ENCODE measurements around the gene IL32.
A peak's percentile ranks its signal among the peaks of the same experiment; 100 is the strongest.

The IL32 gene

DNA sequence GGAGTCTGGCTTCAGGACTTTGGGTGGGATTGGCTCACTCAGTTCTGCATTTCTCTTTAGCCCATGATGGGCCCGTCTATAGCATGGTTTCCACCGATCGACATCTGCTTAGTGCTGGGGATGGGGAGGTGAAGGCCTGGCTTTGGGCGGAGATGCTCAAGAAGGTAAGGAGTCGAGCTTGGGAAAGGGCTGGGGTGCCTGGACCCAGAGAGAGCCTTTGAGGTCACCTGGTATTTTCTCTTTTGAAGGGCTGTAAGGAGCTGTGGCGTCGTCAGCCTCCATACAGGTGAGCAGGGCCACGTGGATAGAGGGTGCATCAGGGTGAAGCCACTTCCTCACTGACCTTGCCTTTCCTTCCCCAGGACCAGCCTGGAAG, 39.4 kb upstream of the IL32 start:
- no peak for TF ChIP-seq POLR2AphosphoS5 (IDR thresholded peaks at IDR 0.05; ENCODE audit: low read depth, low read length)
- TF ChIP-seq, protein P1, sequence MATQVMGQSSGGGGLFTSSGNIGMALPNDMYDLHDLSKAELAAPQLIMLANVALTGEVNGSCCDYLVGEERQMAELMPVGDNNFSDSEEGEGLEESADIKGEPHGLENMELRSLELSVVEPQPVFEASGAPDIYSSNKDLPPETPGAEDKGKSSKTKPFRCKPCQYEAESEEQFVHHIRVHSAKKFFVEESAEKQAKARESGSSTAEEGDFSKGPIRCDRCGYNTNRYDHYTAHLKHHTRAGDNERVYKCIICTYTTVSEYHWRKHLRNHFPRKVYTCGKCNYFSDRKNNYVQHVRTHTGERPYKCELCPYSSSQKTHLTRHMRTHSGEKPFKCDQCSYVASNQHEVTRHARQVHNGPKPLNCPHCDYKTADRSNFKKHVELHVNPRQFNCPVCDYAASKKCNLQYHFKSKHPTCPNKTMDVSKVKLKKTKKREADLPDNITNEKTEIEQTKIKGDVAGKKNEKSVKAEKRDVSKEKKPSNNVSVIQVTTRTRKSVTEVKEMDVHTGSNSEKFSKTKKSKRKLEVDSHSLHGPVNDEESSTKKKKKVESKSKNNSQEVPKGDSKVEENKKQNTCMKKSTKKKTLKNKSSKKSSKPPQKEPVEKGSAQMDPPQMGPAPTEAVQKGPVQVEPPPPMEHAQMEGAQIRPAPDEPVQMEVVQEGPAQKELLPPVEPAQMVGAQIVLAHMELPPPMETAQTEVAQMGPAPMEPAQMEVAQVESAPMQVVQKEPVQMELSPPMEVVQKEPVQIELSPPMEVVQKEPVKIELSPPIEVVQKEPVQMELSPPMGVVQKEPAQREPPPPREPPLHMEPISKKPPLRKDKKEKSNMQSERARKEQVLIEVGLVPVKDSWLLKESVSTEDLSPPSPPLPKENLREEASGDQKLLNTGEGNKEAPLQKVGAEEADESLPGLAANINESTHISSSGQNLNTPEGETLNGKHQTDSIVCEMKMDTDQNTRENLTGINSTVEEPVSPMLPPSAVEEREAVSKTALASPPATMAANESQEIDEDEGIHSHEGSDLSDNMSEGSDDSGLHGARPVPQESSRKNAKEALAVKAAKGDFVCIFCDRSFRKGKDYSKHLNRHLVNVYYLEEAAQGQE (IDR thresholded peaks at IDR 0.05; ENCODE audit: insufficient read depth in 1 of 2, low read depth in 2 of 2, low read length in 2 of 2): no peak
- TF ChIP-seq TAF1 (IDR thresholded peaks at IDR 0.05; ENCODE audit: borderline replicate concordance, insufficient read depth, low read length): no peak
- TF ChIP-seq SIN3A (IDR thresholded peaks at IDR 0.05; ENCODE audit: borderline replicate concordance, insufficient read depth, low read length): no peak
- TF ChIP-seq FOXP2 (optimal IDR thresholded peaks at IDR 0.05; ENCODE audit: borderline replicate concordance, extremely low read depth, extremely low read length, insufficient read depth): no peak

DNA sequence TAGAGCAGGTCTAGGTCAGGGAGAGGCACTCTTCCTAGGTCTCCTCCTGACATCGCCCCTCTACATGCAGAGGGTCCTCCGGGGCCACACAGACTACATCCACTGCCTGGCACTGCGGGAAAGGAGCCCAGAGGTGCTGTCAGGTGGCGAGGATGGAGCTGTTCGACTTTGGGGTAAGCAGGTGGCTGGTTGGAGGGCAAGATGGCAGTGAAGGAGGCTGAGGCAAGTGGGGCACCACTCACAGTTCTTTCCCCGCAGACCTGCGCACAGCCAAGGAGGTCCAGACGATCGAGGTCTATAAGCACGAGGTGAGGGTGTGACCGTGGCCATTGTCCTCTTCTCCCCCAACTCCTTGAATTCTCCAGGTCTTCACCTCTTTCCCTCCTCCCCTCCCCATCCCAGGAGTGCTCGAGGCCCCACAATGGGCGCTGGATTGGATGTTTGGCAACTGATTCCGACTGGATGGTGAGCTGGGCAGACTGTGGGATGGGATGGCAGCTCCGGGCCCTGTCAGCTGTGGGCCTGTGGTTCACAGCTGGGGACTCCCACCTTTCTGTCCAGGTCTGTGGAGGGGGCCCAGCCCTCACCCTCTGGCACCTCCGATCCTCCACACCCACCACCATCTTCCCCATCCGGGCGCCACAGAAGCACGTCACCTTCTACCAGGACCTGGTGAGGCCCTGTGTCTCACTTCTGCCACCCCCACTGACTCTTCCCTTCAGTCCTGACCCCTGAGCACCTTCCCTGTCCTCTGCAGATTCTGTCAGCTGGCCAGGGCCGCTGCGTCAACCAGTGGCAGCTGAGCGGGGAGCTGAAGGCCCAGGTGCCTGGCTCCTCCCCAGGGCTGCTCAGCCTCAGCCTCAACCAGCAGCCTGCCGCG, 38.6 kb upstream of the IL32 start:
- TF ChIP-seq POLR2AphosphoS5 (IDR thresholded peaks at IDR 0.05; ENCODE audit: low read depth, low read length): no peak
- TF ChIP-seq FOXP2 (optimal IDR thresholded peaks at IDR 0.05; ENCODE audit: borderline replicate concordance, extremely low read depth, extremely low read length, insufficient read depth): no peak
- no peak for TF ChIP-seq TAF1 (IDR thresholded peaks at IDR 0.05; ENCODE audit: borderline replicate concordance, insufficient read depth, low read length)
- TF ChIP-seq, protein P1 (IDR thresholded peaks at IDR 0.05; ENCODE audit: insufficient read depth in 1 of 2, low read depth in 2 of 2, low read length in 2 of 2): no peak
- no peak for TF ChIP-seq SIN3A (IDR thresholded peaks at IDR 0.05; ENCODE audit: borderline replicate concordance, insufficient read depth, low read length)

DNA sequence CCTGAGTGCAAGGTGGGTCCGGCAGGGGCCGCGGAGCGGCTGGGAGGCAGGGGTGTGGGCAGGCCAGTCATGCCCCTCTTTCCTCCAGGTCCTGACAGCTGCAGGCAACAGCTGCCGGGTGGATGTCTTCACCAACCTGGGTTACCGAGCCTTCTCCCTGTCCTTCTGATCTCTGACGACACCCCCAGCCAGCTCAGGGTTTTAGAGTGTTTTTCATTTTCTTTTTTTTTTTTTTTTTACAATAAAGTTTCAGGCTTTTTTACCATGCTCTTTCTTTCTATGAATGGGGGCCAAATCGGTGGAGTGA, 38.0 kb upstream of the IL32 start:
- TF ChIP-seq TAF1 (IDR thresholded peaks at IDR 0.05; ENCODE audit: borderline replicate concordance, insufficient read depth, low read length): no peak
- no peak for TF ChIP-seq POLR2AphosphoS5 (IDR thresholded peaks at IDR 0.05; ENCODE audit: low read depth, low read length)
- TF ChIP-seq, protein P1 (IDR thresholded peaks at IDR 0.05; ENCODE audit: insufficient read depth in 1 of 2, low read depth in 2 of 2, low read length in 2 of 2): no peak
- TF ChIP-seq FOXP2 (optimal IDR thresholded peaks at IDR 0.05; ENCODE audit: borderline replicate concordance, extremely low read depth, extremely low read length, insufficient read depth): no peak
- no peak for TF ChIP-seq SIN3A (IDR thresholded peaks at IDR 0.05; ENCODE audit: borderline replicate concordance, insufficient read depth, low read length)

DNA sequence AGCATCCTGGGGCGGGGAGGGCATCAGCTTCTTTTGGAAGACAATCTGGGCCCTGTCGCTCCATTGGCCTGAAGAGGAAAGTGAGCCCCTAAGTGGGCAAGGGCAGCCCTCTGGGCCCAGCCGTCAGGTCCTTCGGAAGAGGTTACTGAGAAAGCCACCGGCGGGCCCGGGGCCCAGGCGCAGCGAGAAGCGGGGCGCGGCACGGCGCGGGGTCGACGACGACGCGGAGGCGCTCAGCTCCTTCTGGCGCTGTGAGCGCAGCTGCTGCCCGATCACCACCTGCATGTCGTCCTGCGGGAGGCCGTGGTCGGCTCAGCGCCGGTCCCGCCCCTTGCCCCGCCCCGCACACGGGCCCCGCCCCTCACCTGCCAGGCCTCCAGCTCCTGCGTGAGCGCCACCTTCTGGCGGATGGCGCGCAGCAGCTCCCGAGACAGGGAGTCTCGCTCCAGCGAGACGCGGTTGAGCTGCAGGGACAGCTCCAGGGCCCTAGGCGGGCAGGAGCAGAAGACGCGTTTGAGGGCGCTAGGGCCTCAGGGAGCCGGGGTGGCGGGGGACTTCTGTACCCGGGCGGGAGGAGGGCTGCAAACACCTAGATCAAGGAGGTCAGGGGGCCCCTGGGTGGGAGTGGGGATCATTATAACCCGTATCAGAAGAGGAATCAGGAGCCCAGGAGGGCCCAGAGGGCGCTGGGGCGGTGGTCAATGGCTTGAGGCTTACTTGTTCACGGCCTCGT, 37.3 kb upstream of the IL32 start:
- TF ChIP-seq POLR2AphosphoS5 (IDR thresholded peaks at IDR 0.05; ENCODE audit: low read depth, low read length) (0 out of 2 replicates have a peak, but pooled peaks have one; percentile 46), FOXP2 (optimal IDR thresholded peaks at IDR 0.05; ENCODE audit: borderline replicate concordance, extremely low read depth, extremely low read length, insufficient read depth) (no peak)

DNA sequence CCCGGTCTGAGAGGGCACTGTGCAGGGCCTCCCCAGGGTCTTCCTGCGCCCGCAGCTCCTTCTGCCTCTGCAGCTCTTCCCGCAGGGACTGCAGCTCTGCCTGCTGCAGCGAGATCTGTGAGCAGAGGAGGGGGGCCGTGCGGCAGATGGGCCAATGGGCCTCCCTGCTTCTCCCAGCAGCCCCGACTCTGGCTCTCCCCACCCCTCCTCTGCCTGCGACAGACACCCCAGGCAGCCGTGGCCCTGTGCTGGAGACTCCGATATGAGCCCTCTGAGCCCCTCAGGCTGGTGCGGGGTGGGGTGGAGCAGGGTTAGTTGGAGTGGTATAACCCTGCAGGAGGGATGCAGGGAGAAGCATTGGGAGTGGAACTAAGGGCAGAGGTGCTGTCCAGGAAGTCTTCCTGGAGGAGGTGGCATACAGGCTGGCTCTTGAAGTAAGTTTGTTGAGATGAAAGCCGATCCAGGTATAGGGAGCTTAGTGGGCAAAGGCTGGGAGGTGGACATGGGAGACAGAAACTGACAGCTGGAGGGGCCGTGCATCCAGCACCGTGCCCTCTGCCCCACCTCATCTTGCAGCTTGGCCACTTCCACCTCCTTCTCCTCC, 36.6 kb upstream of the IL32 start:
- no peak for TF ChIP-seq SIN3A (IDR thresholded peaks at IDR 0.05; ENCODE audit: borderline replicate concordance, insufficient read depth, low read length)

Measured in PFSK-1 (cell line).